Measurements from ENCODE around the gene PIEZO1.

Gene PIEZO1

GRCh38 chr16:88732172-88732960, 52.7 kb downstream of the PIEZO1 start:
- DNase-seq = no peak

- no peak for DNase-seq
Measured at GRCh38 chr16:88731699-88732098, 53.3 kb downstream of the PIEZO1 start.

- no peak for DNase-seq
Measured at GRCh38 chr16:88730632-88731607, 54.1 kb downstream of the PIEZO1 start.

- no peak for DNase-seq
Measured at GRCh38 chr16:88727871-88728270, 57.1 kb downstream of the PIEZO1 start.

GRCh38 chr16:88726981-88727380, 58.0 kb downstream of the PIEZO1 start:
- no peak for DNase-seq

GRCh38 chr16:88726408-88726749, 58.6 kb downstream of the PIEZO1 start:
- no peak for DNase-seq

- no peak for DNase-seq
Measured at GRCh38 chr16:88725609-88726407, 59.2 kb downstream of the PIEZO1 start.

- no peak for DNase-seq
Measured at GRCh38 chr16:88724855-88725555, 60.0 kb downstream of the PIEZO1 start.

GRCh38 chr16:88723911-88724310, 61.1 kb downstream of the PIEZO1 start:
- DNase-seq = no peak

GRCh38 chr16:88723507-88723887, 61.5 kb downstream of the PIEZO1 start:
- DNase-seq = no peak

GRCh38 chr16:88722784-88723506, 62.1 kb downstream of the PIEZO1 start:
- no peak for DNase-seq

- DNase-seq = no peak
Measured at GRCh38 chr16:88721815-88722755, 62.9 kb downstream of the PIEZO1 start.

- no peak for DNase-seq
Measured at GRCh38 chr16:88721236-88721635, 63.8 kb downstream of the PIEZO1 start.

- DNase-seq = no peak
Measured at GRCh38 chr16:88720396-88720970, 64.5 kb downstream of the PIEZO1 start.

GRCh38 chr16:88719933-88720296, 65.1 kb downstream of the PIEZO1 start:
- DNase-seq = no peak

GRCh38 chr16:88719267-88719932, 65.6 kb downstream of the PIEZO1 start:
- no peak for DNase-seq

GRCh38 chr16:88718178-88718577, 66.8 kb downstream of the PIEZO1 start:
- DNase-seq = no peak

- no peak for DNase-seq
Measured at GRCh38 chr16:88716601-88717001, 68.4 kb downstream of the PIEZO1 start.

- no peak for DNase-seq
Measured at GRCh38 chr16:88716201-88716600, 68.8 kb downstream of the PIEZO1 start.

Measured in activated naive CD4-positive, alpha-beta T cell treated with anti-CD3 and anti-CD28 coated beads, Interleukin-2, amount 50 U/mL, for 16 hours (primary cell).